ENCODE results near the gene GNAI3. TPM values are rescaled to one million over a fixed set of nuclear protein-coding genes. Genes with fewer than 3 reads are reported as not detected.

The GNAI3 gene
- total RNA-seq, 1 experiment from 2014 or later = 6.4 TPM

DNA sequence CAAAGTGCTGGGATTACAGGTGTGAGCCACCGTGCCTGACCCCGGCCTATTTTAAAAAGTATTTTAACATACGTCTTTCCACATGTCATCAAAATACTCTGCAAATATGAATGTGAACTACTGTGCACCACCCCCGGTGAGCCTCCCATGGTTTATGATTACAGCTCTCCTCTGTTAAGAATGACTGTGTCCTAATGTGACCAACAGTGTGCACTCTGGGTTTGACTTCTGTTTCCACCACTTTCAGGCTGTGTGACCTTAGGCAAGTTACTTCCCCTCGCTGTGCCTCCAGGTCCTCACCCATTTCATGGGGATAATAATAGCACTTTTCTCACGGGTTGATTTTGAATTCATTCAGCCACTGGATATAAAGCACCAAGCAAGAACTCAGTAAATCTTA, 85.9 kb downstream of the GNAI3 start:
- no peaks in the 10 kb centered on the region for H3K9me3 ChIP-seq
- H3K27me3 Mint-ChIP-seq (ENCODE audit: insufficient read depth, unreplicated experiment) = no peaks in the 10 kb centered on the region
- TF ChIP-seq, protein P1, sequence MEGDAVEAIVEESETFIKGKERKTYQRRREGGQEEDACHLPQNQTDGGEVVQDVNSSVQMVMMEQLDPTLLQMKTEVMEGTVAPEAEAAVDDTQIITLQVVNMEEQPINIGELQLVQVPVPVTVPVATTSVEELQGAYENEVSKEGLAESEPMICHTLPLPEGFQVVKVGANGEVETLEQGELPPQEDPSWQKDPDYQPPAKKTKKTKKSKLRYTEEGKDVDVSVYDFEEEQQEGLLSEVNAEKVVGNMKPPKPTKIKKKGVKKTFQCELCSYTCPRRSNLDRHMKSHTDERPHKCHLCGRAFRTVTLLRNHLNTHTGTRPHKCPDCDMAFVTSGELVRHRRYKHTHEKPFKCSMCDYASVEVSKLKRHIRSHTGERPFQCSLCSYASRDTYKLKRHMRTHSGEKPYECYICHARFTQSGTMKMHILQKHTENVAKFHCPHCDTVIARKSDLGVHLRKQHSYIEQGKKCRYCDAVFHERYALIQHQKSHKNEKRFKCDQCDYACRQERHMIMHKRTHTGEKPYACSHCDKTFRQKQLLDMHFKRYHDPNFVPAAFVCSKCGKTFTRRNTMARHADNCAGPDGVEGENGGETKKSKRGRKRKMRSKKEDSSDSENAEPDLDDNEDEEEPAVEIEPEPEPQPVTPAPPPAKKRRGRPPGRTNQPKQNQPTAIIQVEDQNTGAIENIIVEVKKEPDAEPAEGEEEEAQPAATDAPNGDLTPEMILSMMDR (IDR thresholded peaks at IDR 0.05; ENCODE audit: insufficient read depth in 1 of 2, low read depth in 1 of 2, low read length in 1 of 2, severe bottlenecking in 1 of 2, unreplicated experiment in 1 of 2) = no peak
- H3K4me3 Mint-ChIP-seq (ENCODE audit: unreplicated experiment) = no peak overlapping the region
- BruUV-seq (replicated peaks) = no TSS peak
- H3K4me1 ChIP-seq = peaks cover 8% of the 10 kb centered on the region
- H3K27ac Mint-ChIP-seq (ENCODE audit: unreplicated experiment) = no peak overlapping the region
- no peak overlapping the region for H3K4me3 ChIP-seq (ENCODE audit: low read depth, low read length)
- H3K36me3 Mint-ChIP-seq (ENCODE audit: insufficient read depth, unreplicated experiment) = peaks cover 11% of the 10 kb centered on the region
- H3K9me3 Mint-ChIP-seq (ENCODE audit: unreplicated experiment) = no peaks in the 10 kb centered on the region
- CTCF ChIA-PET = interaction anchor here (1.1 kb wide), 1 partner anchor 88 kb away, joined by 3 read pairs; no protein-coding TSS in a partner anchor
- peaks cover 9% of the 10 kb centered on the region for H3K4me1 Mint-ChIP-seq (ENCODE audit: low read depth, unreplicated experiment)
- POLR2A ChIA-PET = no interaction called here
- H3K27me3 ChIP-seq (replicated peaks; ENCODE audit: control insufficient read depth, insufficient read depth, low read length) = no peaks in the 10 kb centered on the region
- no peak for DNase-seq
- H3K36me3 ChIP-seq (ENCODE audit: control insufficient read depth, insufficient read depth, low read length) = no peaks in the 10 kb centered on the region
- intact Hi-C loops (cut with micrococcal nuclease; ENCODE audit: unreplicated experiment) = no loop called here

DNA sequence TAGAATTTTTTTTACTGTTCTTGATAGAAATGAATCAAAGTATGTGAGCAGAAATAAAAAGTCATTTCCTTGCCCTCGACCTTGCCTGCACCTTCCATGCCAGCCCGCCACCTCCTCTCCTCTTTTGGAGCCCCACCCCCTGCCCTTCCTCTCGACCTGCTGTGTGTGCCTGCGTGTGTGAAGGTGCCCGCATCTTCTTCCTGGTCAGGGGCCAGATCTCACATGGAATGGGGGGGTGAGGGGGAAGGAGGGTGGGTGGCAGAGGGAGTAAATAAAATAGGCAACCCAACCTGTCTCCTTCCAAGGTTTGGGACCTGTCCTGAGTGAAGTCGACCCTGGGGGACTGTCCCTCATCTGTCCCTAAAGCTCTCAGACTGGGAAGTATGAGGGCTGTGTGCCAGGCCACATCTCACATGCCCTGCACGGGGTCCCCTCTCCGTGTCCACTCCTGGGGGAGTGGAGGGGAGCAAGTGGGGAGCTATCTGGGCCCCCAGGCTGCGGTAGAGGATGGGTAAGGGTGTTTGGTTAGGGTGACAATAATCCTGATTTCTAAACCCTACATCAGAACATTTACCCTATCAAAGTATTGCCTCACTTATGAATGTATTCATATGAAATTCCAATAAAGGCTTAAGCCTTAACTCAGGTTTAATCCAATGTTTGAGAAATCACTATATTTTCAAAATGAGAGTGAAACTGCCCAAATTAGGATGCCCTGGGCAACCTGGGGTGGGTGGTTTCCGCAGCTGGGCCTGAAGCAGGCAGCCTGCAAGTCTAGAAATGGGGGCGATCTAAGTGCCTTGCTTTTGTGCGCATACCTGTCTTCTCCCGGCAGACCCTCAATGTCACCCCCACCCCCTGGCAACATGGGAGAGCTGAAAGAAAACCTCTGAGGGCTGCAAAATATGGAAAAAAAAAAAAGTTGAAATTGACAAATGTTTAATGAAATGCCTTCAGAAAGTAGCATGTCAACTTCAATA, 86.6 kb downstream of the GNAI3 start:
- no peaks in the 10 kb centered on the region for H3K9me3 Mint-ChIP-seq (ENCODE audit: unreplicated experiment)
- H3K36me3 Mint-ChIP-seq (ENCODE audit: insufficient read depth, unreplicated experiment) = peaks cover 11% of the 10 kb centered on the region
- H3K27me3 Mint-ChIP-seq (ENCODE audit: insufficient read depth, unreplicated experiment) = no peaks in the 10 kb centered on the region
- ChIA-PET POLR2A (no interaction called here), CTCF (interaction anchor here (1.1 kb wide), 1 partner anchor 89 kb away, joined by 3 read pairs; no protein-coding TSS in a partner anchor)
- TF ChIP-seq, protein P1 (IDR thresholded peaks at IDR 0.05; ENCODE audit: insufficient read depth in 1 of 2, low read depth in 1 of 2, low read length in 1 of 2, severe bottlenecking in 1 of 2, unreplicated experiment in 1 of 2) = no peak
- Histone ChIP-seq H3K4me1 (peaks cover 8% of the 10 kb centered on the region), H3K27me3 (replicated peaks; ENCODE audit: control insufficient read depth, insufficient read depth, low read length) (no peaks in the 10 kb centered on the region), H3K4me3 (ENCODE audit: low read depth, low read length) (no peak overlapping the region), H3K36me3 (ENCODE audit: control insufficient read depth, insufficient read depth, low read length) (no peaks in the 10 kb centered on the region), H3K9me3 (no peaks in the 10 kb centered on the region)
- BruUV-seq (replicated peaks) = no TSS peak
- H3K4me3 Mint-ChIP-seq (ENCODE audit: unreplicated experiment) = no peak overlapping the region
- no peak for DNase-seq
- no peak overlapping the region for H3K27ac Mint-ChIP-seq (ENCODE audit: unreplicated experiment)
- peaks cover 9% of the 10 kb centered on the region for H3K4me1 Mint-ChIP-seq (ENCODE audit: low read depth, unreplicated experiment)
- intact Hi-C loops (cut with micrococcal nuclease; ENCODE audit: unreplicated experiment) = no loop called here

DNA sequence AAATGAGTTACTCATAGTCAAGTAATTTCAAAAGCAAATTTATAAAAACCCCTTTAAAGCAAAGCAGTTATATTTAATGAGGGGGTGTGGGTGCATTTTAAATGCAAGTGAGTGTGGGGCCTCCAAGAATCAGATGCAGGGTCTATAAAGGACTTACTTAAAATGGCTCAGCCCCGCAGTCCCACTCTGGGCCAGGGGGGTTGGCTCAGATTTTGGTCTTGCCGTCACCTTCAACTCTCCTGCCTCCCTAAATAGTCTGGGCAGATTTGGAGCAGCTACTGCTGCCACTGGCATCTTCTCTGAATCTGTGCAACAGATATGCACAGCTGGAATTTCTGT, 87.4 kb downstream of the GNAI3 start:
- peaks cover 8% of the 10 kb centered on the region for H3K4me1 ChIP-seq
- H3K27ac Mint-ChIP-seq (ENCODE audit: unreplicated experiment) = peak overlapping the region; percentile 48
- BruUV-seq (replicated peaks) = no TSS peak
- TF ChIP-seq, protein P1 (IDR thresholded peaks at IDR 0.05; ENCODE audit: insufficient read depth in 1 of 2, low read depth in 1 of 2, low read length in 1 of 2, severe bottlenecking in 1 of 2, unreplicated experiment in 1 of 2) = no peak
- DNase-seq = no peak
- no peaks in the 10 kb centered on the region for H3K36me3 ChIP-seq (ENCODE audit: control insufficient read depth, insufficient read depth, low read length)
- H3K9me3 ChIP-seq = no peaks in the 10 kb centered on the region
- H3K4me3 ChIP-seq (ENCODE audit: low read depth, low read length) = no peak overlapping the region
- ChIA-PET POLR2A (no interaction called here), CTCF (no interaction called here)
- H3K4me3 Mint-ChIP-seq (ENCODE audit: unreplicated experiment) = no peak overlapping the region
- intact Hi-C loops (cut with micrococcal nuclease; ENCODE audit: unreplicated experiment) = no loop called here
- H3K36me3 Mint-ChIP-seq (ENCODE audit: insufficient read depth, unreplicated experiment) = peaks cover 11% of the 10 kb centered on the region
- no peaks in the 10 kb centered on the region for H3K27me3 Mint-ChIP-seq (ENCODE audit: insufficient read depth, unreplicated experiment)
- no peaks in the 10 kb centered on the region for H3K27me3 ChIP-seq (replicated peaks; ENCODE audit: control insufficient read depth, insufficient read depth, low read length)
- H3K9me3 Mint-ChIP-seq (ENCODE audit: unreplicated experiment) = no peaks in the 10 kb centered on the region
- peaks cover 9% of the 10 kb centered on the region for H3K4me1 Mint-ChIP-seq (ENCODE audit: low read depth, unreplicated experiment)

All from Caco-2 (cell line).